Smooth muscle cell of the brain vasculature (primary cell): ENCODE results near the gene MKRN3.
"Not testable (repeated sequence)": the region's sequence is repeated elsewhere in the genome, so short reads cannot be mapped to it uniquely, and the experiment has no call there.

Experiments
- DNase-seq: peaks from one replicate; pipeline ENCODE4 v3.0.0-alpha.2; 2012; ENCODE audit warnings: low read depth, low spot score

The MKRN3 gene

DNA sequence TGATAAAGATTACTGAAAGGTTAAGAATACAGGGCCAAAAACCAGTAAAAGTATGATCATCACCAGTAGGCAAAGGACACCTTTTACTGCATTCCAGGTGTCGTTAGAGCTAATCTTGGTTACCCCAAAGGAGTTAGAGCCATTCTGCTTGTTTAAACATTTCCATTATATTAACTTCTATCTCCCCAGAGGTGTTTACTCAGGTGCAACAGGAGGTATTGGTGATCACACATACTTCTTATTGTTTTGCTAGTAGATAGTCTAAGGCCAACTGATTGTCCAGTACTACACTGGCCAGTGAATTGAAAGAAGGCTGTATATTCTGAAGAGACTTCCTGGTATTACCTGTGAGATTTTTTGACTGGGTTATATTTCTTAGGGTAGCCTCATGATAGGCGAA, 22.8 kb downstream of the MKRN3 start:
- DNase-seq: no peak

DNA sequence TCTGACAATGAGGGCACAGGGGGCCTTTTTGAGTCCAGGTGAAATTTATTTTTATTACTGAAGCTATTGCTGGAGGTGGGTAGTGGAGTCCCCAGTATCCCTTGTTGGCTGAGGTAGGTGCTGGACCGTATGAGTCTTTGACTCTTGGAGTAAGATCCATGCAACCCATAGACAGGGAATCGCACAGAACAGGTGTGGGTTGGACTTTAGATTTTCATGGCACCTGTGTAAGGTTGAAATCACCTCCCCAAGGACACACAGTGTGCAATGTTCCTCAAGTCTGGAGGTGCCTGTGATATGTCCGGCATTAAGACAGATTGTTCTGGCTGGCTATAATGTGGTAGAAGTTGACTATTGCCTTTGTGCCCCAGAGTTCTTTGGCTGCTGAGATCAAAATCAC, 23.5 kb downstream of the MKRN3 start:
- DNase-seq: no peak

DNA sequence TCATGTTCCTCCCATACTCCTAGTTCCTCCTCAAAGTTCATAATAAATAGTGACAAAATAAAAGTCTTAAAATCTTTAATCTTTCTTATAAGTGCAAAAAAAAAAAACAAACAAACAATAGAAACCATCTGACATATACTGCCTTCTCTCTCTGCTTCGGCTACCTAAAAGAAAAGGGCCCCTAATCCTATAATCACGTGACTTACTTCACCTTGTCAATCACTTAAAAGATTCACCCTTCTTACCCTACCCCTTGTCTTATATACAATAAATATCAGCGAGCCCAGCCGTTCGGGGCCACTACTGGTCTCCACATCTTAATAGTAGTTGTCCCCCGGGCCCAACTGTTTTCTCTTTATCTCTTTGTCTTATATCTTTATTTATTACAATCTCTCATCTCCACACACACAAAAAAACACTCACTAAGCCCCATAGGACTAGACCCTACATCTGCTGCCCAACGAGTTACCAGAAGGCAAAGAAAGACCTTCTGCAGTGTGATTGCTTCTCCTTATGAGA, 28.8 kb downstream of the MKRN3 start:
- no peak for DNase-seq

DNA sequence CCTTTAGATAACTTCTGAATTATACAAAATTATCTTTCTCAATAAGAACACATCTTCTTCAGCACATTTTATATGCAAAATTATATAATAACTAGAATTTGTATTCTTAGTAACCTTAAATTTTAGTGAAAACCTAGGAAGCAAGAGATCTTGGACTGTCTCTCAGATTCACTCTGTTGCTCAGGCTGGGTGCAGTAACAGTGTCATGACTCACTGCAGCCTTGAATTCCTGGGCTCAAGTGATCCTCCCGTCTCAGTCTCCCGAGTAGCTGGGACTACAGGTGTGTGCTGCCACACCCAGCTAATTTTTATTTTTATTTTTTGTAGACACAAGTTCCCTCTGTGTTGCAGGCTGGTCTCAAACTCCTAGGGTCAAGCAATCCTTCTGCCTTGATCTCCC, 29.9 kb downstream of the MKRN3 start:
- DNase-seq: no peak

DNA sequence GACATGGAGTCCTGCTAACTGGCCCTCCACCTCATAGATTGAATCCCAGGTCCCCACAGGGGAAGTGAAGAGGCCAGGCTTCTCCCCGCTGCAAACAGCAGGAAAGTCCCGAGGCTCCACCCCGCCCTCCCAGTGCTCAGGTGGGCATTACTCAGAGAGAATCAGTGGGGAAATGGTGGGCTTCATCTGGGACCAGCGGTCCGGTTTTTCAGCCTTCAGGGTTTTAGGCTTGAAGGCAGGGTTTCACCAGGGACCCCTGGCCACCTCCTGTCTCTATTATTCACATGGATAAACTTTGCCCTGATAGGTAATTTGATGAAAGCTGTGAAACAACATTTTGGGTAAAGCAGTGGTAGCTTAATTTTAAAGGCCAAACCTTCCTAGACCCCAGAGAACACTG, 31.3 kb downstream of the MKRN3 start:
- no peak for DNase-seq

DNA sequence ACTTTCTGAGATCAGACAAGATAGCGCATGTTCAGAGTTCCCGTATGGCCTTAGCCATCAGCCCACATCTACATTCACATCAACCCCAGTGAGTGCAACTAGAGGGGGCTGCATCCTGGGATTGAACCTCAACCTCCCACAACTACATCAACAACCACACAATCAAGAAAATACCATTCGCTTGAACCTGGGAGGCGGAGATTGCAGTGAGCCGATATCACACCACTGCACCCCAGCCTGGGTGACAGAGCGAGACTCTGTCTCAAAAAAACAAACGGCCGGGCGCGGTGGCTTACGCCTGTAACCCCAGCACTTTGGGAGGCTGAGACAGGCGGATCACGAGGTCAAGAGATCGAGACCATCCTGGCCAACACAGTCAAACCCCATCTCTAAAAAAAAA, 31.8 kb downstream of the MKRN3 start:
- DNase-seq: not testable (repeated sequence)

DNA sequence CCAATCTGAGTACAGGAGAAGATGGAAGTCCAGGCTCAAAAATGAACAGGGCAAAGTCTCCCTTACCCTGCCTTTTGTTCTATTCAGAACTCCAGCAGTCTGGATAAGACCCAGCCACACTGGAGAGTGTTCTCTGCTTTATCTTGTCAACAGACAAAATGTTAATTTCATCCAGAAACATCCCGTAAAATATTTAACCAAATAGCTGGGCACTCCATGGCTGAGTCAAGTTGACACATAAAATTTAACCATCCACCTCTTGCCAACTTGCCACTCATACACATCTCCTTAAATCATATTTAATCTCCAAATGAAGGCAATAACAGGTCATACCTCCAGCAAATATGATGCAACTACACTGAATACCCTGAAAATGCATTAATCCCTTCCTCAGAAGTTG, 33.6 kb downstream of the MKRN3 start:
- DNase-seq: no peak

DNA sequence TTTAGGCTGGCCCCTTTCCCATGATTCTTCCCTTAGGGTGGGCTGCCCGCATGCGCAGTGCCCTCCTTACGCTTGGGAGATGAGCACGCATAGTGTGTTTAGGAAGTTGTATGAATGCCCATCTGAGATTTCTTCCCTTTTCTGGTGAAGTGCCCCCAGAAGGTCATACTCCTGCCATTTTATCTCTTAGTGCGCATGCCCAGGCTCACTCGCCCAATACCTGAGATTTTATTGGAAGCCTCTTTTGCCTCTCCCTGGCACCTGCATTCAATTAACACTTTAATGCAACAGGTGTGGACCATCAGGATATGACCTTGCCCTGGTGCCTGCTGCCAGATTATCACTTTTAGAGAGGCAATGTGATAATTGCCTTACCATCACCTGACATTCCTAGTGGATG, 36.6 kb downstream of the MKRN3 start:
- DNase-seq: no peak

DNA sequence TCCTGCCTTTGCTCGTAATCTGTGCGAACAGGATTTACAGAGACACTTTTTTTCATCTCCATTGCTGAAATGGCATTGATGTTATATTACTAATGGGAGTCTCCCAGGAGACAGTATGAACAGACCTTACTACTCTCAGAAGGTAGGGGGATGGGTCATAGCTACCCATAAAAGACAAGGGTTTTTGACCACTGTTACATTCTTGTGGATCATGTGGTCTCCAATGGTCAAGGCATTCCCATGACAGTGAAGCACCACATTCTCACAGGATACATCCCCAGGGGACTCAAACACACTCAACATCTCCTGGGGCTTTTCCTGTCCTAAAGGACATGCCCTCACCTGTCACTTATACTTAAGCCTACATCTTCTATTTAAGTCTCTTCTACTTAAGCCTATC, 40.8 kb downstream of the MKRN3 start:
- no peak for DNase-seq

DNA sequence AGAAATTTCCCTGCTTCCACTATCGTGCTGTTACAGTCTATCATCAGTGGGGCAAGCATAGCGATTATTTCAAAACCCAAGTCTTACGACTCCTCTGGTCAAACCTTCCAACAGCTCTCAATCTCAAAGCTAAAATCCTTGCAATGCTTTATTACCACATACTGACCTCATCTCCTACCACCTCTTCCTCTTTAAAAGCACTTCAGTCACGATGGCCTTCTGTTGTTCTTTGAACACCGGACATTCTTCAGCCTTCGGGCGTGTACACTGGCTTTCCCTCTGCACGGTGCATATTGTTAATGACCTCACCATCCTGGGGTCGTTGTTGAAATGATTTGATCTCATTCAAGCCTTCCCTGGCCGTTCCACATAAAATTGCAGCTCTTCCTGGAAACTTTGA, 51.1 kb downstream of the MKRN3 start:
- DNase-seq: no peak
